Trophoblast cell (in vitro differentiated cells and primary cell): Measurements from ENCODE around the gene CIAO2B.

Source experiments
- DNase-seq, 2 donors: peaks; one replicate each; pipeline ENCODE4 v3.0.0-alpha.2; 2016
- H2AFZ ChIP-seq: 2 replicates; pipeline ENCODE4 v1.6.1; 2013; ENCODE audit warnings: low read length, moderate library complexity, mild to moderate bottlenecking; ENCODE audit not compliant: insufficient read depth, poor library complexity
- H2AK5ac ChIP-seq: 2 replicates; pipeline ENCODE4 v1.6.1; 2013; ENCODE audit warnings: mild to moderate bottlenecking, low read length
- H2BK120ac ChIP-seq: 2 replicates; pipeline ENCODE4 v1.6.1; 2013; ENCODE audit warnings: low read length, mild to moderate bottlenecking, moderate library complexity; ENCODE audit not compliant: insufficient read depth, poor library complexity
- H2BK12ac ChIP-seq: 2 replicates; pipeline ENCODE4 v1.6.1; 2013; ENCODE audit warnings: mild to moderate bottlenecking, low read length, moderate library complexity
- H2BK5ac ChIP-seq: 2 replicates; pipeline ENCODE4 v1.6.1; 2013; ENCODE audit warnings: low read length, low read depth, moderate library complexity, mild to moderate bottlenecking; ENCODE audit not compliant: poor library complexity
- H3K14ac ChIP-seq: 2 replicates; pipeline ENCODE4 v1.6.1; 2013; ENCODE audit warnings: mild to moderate bottlenecking, low read length
- H3K18ac ChIP-seq: 2 replicates; pipeline ENCODE4 v1.6.1; 2013; ENCODE audit warnings: mild to moderate bottlenecking, low read length
- H3K23ac ChIP-seq: 2 replicates; pipeline ENCODE4 v1.6.1; 2013; ENCODE audit warnings: low read length
- H3K27ac ChIP-seq: 2 replicates; pipeline ENCODE4 v1.5.1; 2013; ENCODE audit warnings: low read depth, mild to moderate bottlenecking, inconsistent platforms, low read length, moderate library complexity
- H3K27me3 ChIP-seq: 2 replicates; pipeline ENCODE4 v1.6.1; 2013; ENCODE audit warnings: inconsistent platforms, mild to moderate bottlenecking, low read length, moderate library complexity; ENCODE audit not compliant: insufficient read depth
- H3K36me3 ChIP-seq, 2 experiments: 1 replicate in 1 of 2; 2 replicates in 1 of 2; pipeline ENCODE4 v1.6.1; 2013; ENCODE audit warnings: low read length in 2 of 2, mild to moderate bottlenecking in 2 of 2, moderate library complexity in 1 of 2; ENCODE audit not compliant: insufficient read depth in 2 of 2, control insufficient read depth in 1 of 2
- H3K4ac ChIP-seq: 2 replicates; pipeline ENCODE4 v1.6.1; 2013; ENCODE audit warnings: low read depth, mild to moderate bottlenecking, low read length, moderate library complexity
- H3K4me1 ChIP-seq, 2 experiments: 1 replicate in 1 of 2; 2 replicates in 1 of 2; pipeline ENCODE4 v1.6.1; 2013; ENCODE audit warnings: low read length in 2 of 2, mild to moderate bottlenecking in 2 of 2, moderate library complexity in 1 of 2; ENCODE audit not compliant: insufficient read depth in 2 of 2, control insufficient read depth in 1 of 2
- H3K4me2 ChIP-seq: 2 replicates; pipeline ENCODE4 v1.6.1; 2013; ENCODE audit warnings: inconsistent platforms, mild to moderate bottlenecking, low read length, moderate library complexity
- H3K4me3 ChIP-seq: 2 replicates; pipeline ENCODE4 v1.5.1; 2013; ENCODE audit warnings: mild to moderate bottlenecking, low read depth, low read length, inconsistent platforms
- H3K79me1 ChIP-seq: one replicate; pipeline ENCODE4 v1.6.1; 2013; ENCODE audit warnings: low read length
- H3K79me2 ChIP-seq: 2 replicates; pipeline ENCODE4 v1.6.1; 2013; ENCODE audit warnings: low read length, mild to moderate bottlenecking; ENCODE audit not compliant: control insufficient read depth, insufficient read depth, poor library complexity
- H3K9ac ChIP-seq: 2 replicates; pipeline ENCODE4 v1.6.1; 2013; ENCODE audit warnings: mild to moderate bottlenecking, low read length
- H3K9me3 ChIP-seq: 2 replicates; pipeline ENCODE4 v1.6.1; 2013; ENCODE audit warnings: low read depth, mild to moderate bottlenecking, control low read depth, inconsistent platforms, low read length; ENCODE audit not compliant: insufficient read depth
- H4K12ac ChIP-seq: 2 replicates; pipeline ENCODE4 v1.6.1; 2013; ENCODE audit warnings: low read depth, mild to moderate bottlenecking, low read length, moderate library complexity
- H4K8ac ChIP-seq: 2 replicates; pipeline ENCODE4 v1.6.1; 2013; ENCODE audit warnings: low read depth, mild to moderate bottlenecking, low read length, moderate library complexity
- H4K91ac ChIP-seq: one replicate; pipeline ENCODE4 v1.6.1; 2013; ENCODE audit warnings: low read depth, mild to moderate bottlenecking, low read length, moderate library complexity
- WGBS: extraction: QIAGEN DNeasy Blood & Tissue Kit; methylation state at CpG from one replicate; pipeline ENCODE4 v1.1.7; 2013; ENCODE audit warnings: missing lambda C conversion rate; ENCODE audit not compliant: insufficient read length, insufficient coverage; ENCODE audit errors: extremely low coverage; 5-methylcytosine and 5-hydroxymethylcytosine counted together

CIAO2B gene

GRCh38 chr16:66920924-66921680 is 13.1 kb downstream of the CIAO2B start:
- Histone ChIP-seq H3K27me3 (peaks cover 25% of the 10 kb centered on the region), H2AK5ac (no peak overlapping the region), H2AFZ (no peak overlapping the region), H3K36me3 (no peaks in the 10 kb centered on the region), H3K79me2 (no peaks in the 10 kb centered on the region), H3K4me1 (peaks cover 4 to 7% of the 10 kb centered on the region in 2 experiments), H2BK120ac (no peak overlapping the region), H3K79me1 (no peaks in the 10 kb centered on the region), H3K4me2 (no peak overlapping the region), H3K23ac (no peak overlapping the region), H3K18ac (no peak overlapping the region), H3K4ac (no peak overlapping the region), H3K14ac (no peak overlapping the region), H4K8ac (no peak overlapping the region), H3K9ac (no peak overlapping the region), H2BK12ac (no peak overlapping the region), H4K12ac (no peak overlapping the region), H3K4me3 (no peak overlapping the region), H2BK5ac (no peak overlapping the region), H4K91ac (no peak overlapping the region), H3K27ac (no peak overlapping the region), H3K9me3 (peaks cover 4% of the 10 kb centered on the region)
- DNase-seq, result peak; percentile 88 to 92
- WGBS, result no CpG with 5 or more reads among the region's 9 CpGs

- no peak overlapping the region for H2BK12ac ChIP-seq
- no peak overlapping the region for H3K18ac ChIP-seq
- H3K27ac ChIP-seq, result no peak overlapping the region
- no peak overlapping the region for H3K4ac ChIP-seq
- H3K14ac ChIP-seq, result no peak overlapping the region
- peaks cover 4 to 6% of the 10 kb centered on the region in 2 experiments for H3K4me1 ChIP-seq
- H2AFZ ChIP-seq, result no peak overlapping the region
- H2BK5ac ChIP-seq, result no peak overlapping the region
- no peak overlapping the region for H3K4me2 ChIP-seq
- no peak overlapping the region for H4K12ac ChIP-seq
- H4K8ac ChIP-seq, result no peak overlapping the region
- peaks cover 17% of the 10 kb centered on the region for H3K27me3 ChIP-seq
- no peaks in the 10 kb centered on the region for H3K79me1 ChIP-seq
- no peak overlapping the region for H3K9ac ChIP-seq
- H2BK120ac ChIP-seq, result no peak overlapping the region
- no CpG with 5 or more reads among the region's 2 CpGs for WGBS
- no peak overlapping the region for H4K91ac ChIP-seq
- no peaks in the 10 kb centered on the region for H3K36me3 ChIP-seq
- H3K23ac ChIP-seq, result no peak overlapping the region
- H3K79me2 ChIP-seq, result no peaks in the 10 kb centered on the region
- H3K9me3 ChIP-seq, result peaks cover 3% of the 10 kb centered on the region
- no peak overlapping the region for H2AK5ac ChIP-seq
- DNase-seq, result peak in 1 of 2 donors; percentile 65
- no peak overlapping the region for H3K4me3 ChIP-seq
These were observed 14.0 kb downstream of the CIAO2B start for GRCh38 chr16:66920299-66920590.

GRCh38 chr16:66919569-66920298 is 14.5 kb downstream of the CIAO2B start:
- no CpG with 5 or more reads among the region's 5 CpGs for WGBS
- H3K36me3 ChIP-seq, result no peaks in the 10 kb centered on the region
- no peak overlapping the region for H3K4me3 ChIP-seq
- H4K8ac ChIP-seq, result no peak overlapping the region
- H3K18ac ChIP-seq, result no peak overlapping the region
- H2BK12ac ChIP-seq, result no peak overlapping the region
- H3K27ac ChIP-seq, result no peak overlapping the region
- no peak overlapping the region for H3K4ac ChIP-seq
- DNase-seq, result peak; percentile 52 to 75
- no peak overlapping the region for H3K9ac ChIP-seq
- H3K27me3 ChIP-seq, result peaks cover 12% of the 10 kb centered on the region
- H3K14ac ChIP-seq, result no peak overlapping the region
- no peaks in the 10 kb centered on the region for H3K79me2 ChIP-seq
- H2BK120ac ChIP-seq, result no peak overlapping the region
- peaks cover 0 to 2% of the 10 kb centered on the region in 2 experiments for H3K4me1 ChIP-seq
- no peaks in the 10 kb centered on the region for H3K79me1 ChIP-seq
- H4K12ac ChIP-seq, result no peak overlapping the region
- no peak overlapping the region for H2BK5ac ChIP-seq
- no peak overlapping the region for H4K91ac ChIP-seq
- peaks cover 3% of the 10 kb centered on the region for H3K9me3 ChIP-seq
- no peak overlapping the region for H2AK5ac ChIP-seq
- no peak overlapping the region for H3K23ac ChIP-seq
- H3K4me2 ChIP-seq, result no peak overlapping the region
- H2AFZ ChIP-seq, result no peak overlapping the region

- Histone ChIP-seq H2BK120ac (no peak within 1 kb of the TSS), H3K23ac (no peak within 1 kb of the TSS), H4K91ac (no peak within 1 kb of the TSS), H3K9ac (no peak within 1 kb of the TSS), H2BK5ac (no peak within 1 kb of the TSS), H2AFZ (no peak within 1 kb of the TSS), H3K79me2 (no peaks in the 10 kb centered on the region), H3K4ac (no peak within 1 kb of the TSS), H3K27ac (no peak within 1 kb of the TSS), H4K12ac (no peak within 1 kb of the TSS), H2AK5ac (no peak within 1 kb of the TSS), H4K8ac (no peak within 1 kb of the TSS), H2BK12ac (no peak within 1 kb of the TSS), H3K18ac (no peak within 1 kb of the TSS), H3K14ac (no peak within 1 kb of the TSS), H3K79me1 (no peaks in the 10 kb centered on the region), H3K4me2 (no peak within 1 kb of the TSS), H3K4me1 (no peaks in the 10 kb centered on the region), H3K36me3 (no peaks in the 10 kb centered on the region), H3K27me3 (peaks cover 4% of the 10 kb centered on the region), H3K9me3 (peaks cover 3% of the 10 kb centered on the region), H3K4me3 (no peak within 1 kb of the TSS)
- no CpG with 5 or more reads among the region's 7 CpGs for WGBS
- DNase-seq, result peak; percentile 52 to 57
These were observed 15.2 kb downstream of the CIAO2B start, which contains the start of gene CDH16 for GRCh38 chr16:66918803-66919568. TSS of gene CDH16 (minus strand) at chr16:66918885. CDS start at chr16:66918065, 820 bp downstream.
